ENCODE data around the gene HDHD5. TPM values are rescaled to one million over a fixed set of nuclear protein-coding genes. Genes with fewer than 3 reads are reported as not detected.

Gene HDHD5
- total RNA-seq, 2 experiments from 2014 or later: 11.0 to 11.6 TPM

- H3K27me3 Mint-ChIP-seq: no peaks in the 10 kb centered on the region
- H3K4me1 Mint-ChIP-seq (ENCODE audit: low read depth): no peaks in the 10 kb centered on the region
- ChIA-PET POLR2A (no interaction called here), CTCF (no interaction called here)
- no peak overlapping the region for H3K4me3 Mint-ChIP-seq
- no peak overlapping the region for H3K27ac ChIP-seq (ENCODE audit: low read depth in 1 of 2, low read length in 2 of 2)
- H3K4me1 ChIP-seq (ENCODE audit: insufficient read depth, low read length): no peaks in the 10 kb centered on the region
- intact Hi-C loops (cut with DNase I, micrococcal nuclease): no loop called here
- DNase-seq (no peak), ATAC-seq (ENCODE audit: poor library complexity) (no peak)
- no peak for TF ChIP-seq CTCF (IDR thresholded peaks at IDR 0.05)
- H3K36me3 ChIP-seq (ENCODE audit: insufficient read depth, low read length): peaks cover 8% of the 10 kb centered on the region
- no peak overlapping the region for H3K27ac Mint-ChIP-seq
- no peak overlapping the region for H3K4me3 ChIP-seq (ENCODE audit: low read length)
- no peaks in the 10 kb centered on the region for H3K27me3 ChIP-seq (ENCODE audit: control insufficient read depth in 1 of 2, insufficient read depth in 2 of 2, low read length in 2 of 2)
- no peaks in the 10 kb centered on the region for H3K9me3 ChIP-seq (ENCODE audit: control insufficient read depth in 1 of 2, insufficient read depth in 1 of 2, low read length in 2 of 2)
- peaks cover 17% of the 10 kb centered on the region for H3K36me3 Mint-ChIP-seq (ENCODE audit: low read depth)
- H3K9me3 Mint-ChIP-seq: no peaks in the 10 kb centered on the region
Observed at GRCh38 chr22:17133137-17133536, 25.9 kb downstream of the HDHD5 start.

GRCh38 chr22:17132112-17132511, 27.0 kb downstream of the HDHD5 start:
- H3K36me3 Mint-ChIP-seq (ENCODE audit: low read depth): peaks cover 8% of the 10 kb centered on the region
- no peak for TF ChIP-seq CTCF (IDR thresholded peaks at IDR 0.05)
- POLR2A ChIA-PET: interaction anchor here (0.8 kb wide), 1 partner anchor 16 kb away, joined by 3 read pairs; no protein-coding TSS in a partner anchor

GRCh38 chr22:17131686-17132085, 27.4 kb downstream of the HDHD5 start:
- Histone ChIP-seq H3K27ac (ENCODE audit: low read depth in 1 of 2, low read length in 2 of 2) (no peak overlapping the region), H3K4me1 (ENCODE audit: insufficient read depth, low read length) (no peaks in the 10 kb centered on the region), H3K36me3 (ENCODE audit: insufficient read depth, low read length) (no peaks in the 10 kb centered on the region), H3K9me3 (ENCODE audit: control insufficient read depth in 1 of 2, insufficient read depth in 1 of 2, low read length in 2 of 2) (no peaks in the 10 kb centered on the region), H3K4me3 (ENCODE audit: low read length) (no peak overlapping the region), H3K27me3 (ENCODE audit: control insufficient read depth in 1 of 2, insufficient read depth in 2 of 2, low read length in 2 of 2) (no peaks in the 10 kb centered on the region)
- Mint-ChIP-seq H3K4me3 (no peak overlapping the region), H3K27me3 (no peaks in the 10 kb centered on the region), H3K36me3 (ENCODE audit: low read depth) (peaks cover 4% of the 10 kb centered on the region), H3K4me1 (ENCODE audit: low read depth) (no peaks in the 10 kb centered on the region), H3K27ac (no peak overlapping the region), H3K9me3 (no peaks in the 10 kb centered on the region)
- ChIA-PET POLR2A (interaction anchor here (0.8 kb wide), 1 partner anchor 16 kb away, joined by 3 read pairs; no protein-coding TSS in a partner anchor), CTCF (no interaction called here)
- no peak for DNase-seq
- intact Hi-C loops (cut with DNase I, micrococcal nuclease): no loop called here
- ATAC-seq (ENCODE audit: poor library complexity): no peak
- TF ChIP-seq CTCF (IDR thresholded peaks at IDR 0.05): no peak

More at GRCh38 chr22:17132112-17132511, 27.0 kb downstream of the HDHD5 start:
- no peaks in the 10 kb centered on the region for H3K27me3 ChIP-seq (ENCODE audit: control insufficient read depth in 1 of 2, insufficient read depth in 2 of 2, low read length in 2 of 2)
- no peaks in the 10 kb centered on the region for H3K9me3 Mint-ChIP-seq
- no peak for DNase-seq
- H3K4me1 Mint-ChIP-seq (ENCODE audit: low read depth): no peaks in the 10 kb centered on the region
- H3K27me3 Mint-ChIP-seq: no peaks in the 10 kb centered on the region
- no peak overlapping the region for H3K4me3 Mint-ChIP-seq
- H3K4me1 ChIP-seq (ENCODE audit: insufficient read depth, low read length): no peaks in the 10 kb centered on the region
- H3K36me3 ChIP-seq (ENCODE audit: insufficient read depth, low read length): peaks cover under 1% of the 10 kb centered on the region
- CTCF ChIA-PET: no interaction called here
- no peak overlapping the region for H3K4me3 ChIP-seq (ENCODE audit: low read length)
- ATAC-seq (ENCODE audit: poor library complexity): no peak
- no peak overlapping the region for H3K27ac Mint-ChIP-seq
- no peak overlapping the region for H3K27ac ChIP-seq (ENCODE audit: low read depth in 1 of 2, low read length in 2 of 2)
- no peaks in the 10 kb centered on the region for H3K9me3 ChIP-seq (ENCODE audit: control insufficient read depth in 1 of 2, insufficient read depth in 1 of 2, low read length in 2 of 2)
- intact Hi-C loops (cut with DNase I, micrococcal nuclease): no loop called here
